Mucosa of descending colon (tissue), 3 donors: ENCODE measurements around the gene ARSB. TPM values are rescaled to one million over a fixed set of nuclear protein-coding genes. Genes with fewer than 3 reads are reported as not detected.

Experiments
- ATAC-seq: fragments of 200-7000 bp; cut with Tn5 transposase; one replicate; pipeline ENCODE4 v1.9.1; 2020; ENCODE audit warnings: mild to moderate bottlenecking, moderate library complexity
- DNase-seq, 3 donors: peaks; one replicate each; pipeline ENCODE4 v3.0.0-alpha.2; 2020
- H3K36me3 ChIP-seq: fragments of 200-600 bp; one replicate; pipeline ENCODE4 v1.8.0; 2021; ENCODE audit warnings: low read depth, mild to moderate bottlenecking
- H3K4me1 ChIP-seq: fragments of 200-600 bp; one replicate; pipeline ENCODE4 v1.8.0; 2021; ENCODE audit warnings: low read depth, mild to moderate bottlenecking
- H3K4me3 ChIP-seq: fragments of 200-600 bp; one replicate; pipeline ENCODE4 v1.8.0; 2021; ENCODE audit warnings: mild to moderate bottlenecking
- H3K9me3 ChIP-seq: fragments of 200-600 bp; one replicate; pipeline ENCODE4 v1.8.0; 2021; ENCODE audit warnings: mild to moderate bottlenecking
- intact Hi-C, 2 donors: fragments of 100-400 bp; cut with DNase I in 1 of 2; cut with micrococcal nuclease in 1 of 2; formaldehyde crosslinking; loops; one replicate each; pipeline versions ENCODE4 v1.11.0 to v1.11.1; 2022; cut with DNase I, micrococcal nuclease
- total RNA-seq, 3 donors: library from RNA; stranded (reverse); fragmentation: NEBNext Ultra II Directional in 2 of 3; extraction: Animal tissue kit (Norgen Biotek cat#: 25700) in 2 of 3; gene quantifications; one replicate each; pipeline versions ENCODE4 v1.2.1 to v1.2.4, GENCODE V29; 2021 to 2023
- TF ChIP-seq, protein P1 (sequence below): fragments of 200-600 bp; IDR thresholded peaks from one replicate; pipeline ENCODE4 v1.8.0; 2022; ENCODE audit warnings: antibody characterized with exemption, mild to moderate bottlenecking
- donor health status: DM: no; HTN: no; CAD: no; lungs with moderate emphysema.
- donor health status: DM: no; HTN: no; CAD: no.
- donor health status: DM: no; HTN: yes; CAD: no.

Gene ARSB
- total RNA-seq, 3 donors from 2014 or later: 8.1 to 14.4 (median 14.1) TPM

DNA sequence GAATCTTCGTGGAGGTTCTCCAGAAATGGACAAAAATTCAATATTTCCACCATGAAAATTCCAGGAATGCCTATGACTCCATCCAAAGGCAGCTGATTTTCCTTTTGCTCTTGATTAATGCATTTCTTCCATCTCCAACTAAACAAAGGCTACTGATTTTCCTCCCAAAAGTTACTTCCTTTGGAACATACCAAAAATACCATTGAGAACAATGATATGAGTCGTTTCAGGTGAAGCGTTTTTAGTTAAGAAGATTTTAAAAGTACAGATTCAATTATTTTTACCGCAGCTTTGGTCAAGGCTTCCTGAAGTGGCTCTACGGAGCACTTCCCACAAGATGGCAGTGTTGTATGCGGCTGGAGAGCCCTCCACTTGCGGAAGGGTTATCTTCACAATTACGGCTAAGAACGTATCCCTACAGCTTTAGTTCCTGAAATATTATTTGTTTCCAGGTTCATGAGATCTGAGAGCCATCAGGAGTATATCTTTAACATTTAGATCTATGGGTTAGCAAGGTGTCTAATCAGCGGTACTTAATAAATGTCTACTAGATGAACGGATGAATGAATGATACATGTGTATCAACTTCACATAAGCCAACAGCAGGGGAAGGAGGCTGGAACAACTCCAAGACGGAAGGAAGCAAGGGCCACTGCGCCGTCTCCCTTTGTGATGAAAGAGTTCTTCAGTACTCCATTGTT is 35.9 kb upstream of the ARSB start:
- ATAC-seq: peak; percentile 91
- Histone ChIP-seq H3K9me3 (no peaks in the 10 kb centered on the region), H3K4me1 (peaks cover 4% of the 10 kb centered on the region), H3K36me3 (no peaks in the 10 kb centered on the region), H3K4me3 (no peak overlapping the region)
- peak in 2 of 3 donors; percentile 50 to 73 for DNase-seq
- intact Hi-C loops: loop anchor here in 1 of 2 donors (10.0 kb wide), 2 partner anchors 114 to 444 kb away; no protein-coding TSS in a partner anchor
- TF ChIP-seq, protein P1, sequence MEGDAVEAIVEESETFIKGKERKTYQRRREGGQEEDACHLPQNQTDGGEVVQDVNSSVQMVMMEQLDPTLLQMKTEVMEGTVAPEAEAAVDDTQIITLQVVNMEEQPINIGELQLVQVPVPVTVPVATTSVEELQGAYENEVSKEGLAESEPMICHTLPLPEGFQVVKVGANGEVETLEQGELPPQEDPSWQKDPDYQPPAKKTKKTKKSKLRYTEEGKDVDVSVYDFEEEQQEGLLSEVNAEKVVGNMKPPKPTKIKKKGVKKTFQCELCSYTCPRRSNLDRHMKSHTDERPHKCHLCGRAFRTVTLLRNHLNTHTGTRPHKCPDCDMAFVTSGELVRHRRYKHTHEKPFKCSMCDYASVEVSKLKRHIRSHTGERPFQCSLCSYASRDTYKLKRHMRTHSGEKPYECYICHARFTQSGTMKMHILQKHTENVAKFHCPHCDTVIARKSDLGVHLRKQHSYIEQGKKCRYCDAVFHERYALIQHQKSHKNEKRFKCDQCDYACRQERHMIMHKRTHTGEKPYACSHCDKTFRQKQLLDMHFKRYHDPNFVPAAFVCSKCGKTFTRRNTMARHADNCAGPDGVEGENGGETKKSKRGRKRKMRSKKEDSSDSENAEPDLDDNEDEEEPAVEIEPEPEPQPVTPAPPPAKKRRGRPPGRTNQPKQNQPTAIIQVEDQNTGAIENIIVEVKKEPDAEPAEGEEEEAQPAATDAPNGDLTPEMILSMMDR: peak; percentile 66

DNA sequence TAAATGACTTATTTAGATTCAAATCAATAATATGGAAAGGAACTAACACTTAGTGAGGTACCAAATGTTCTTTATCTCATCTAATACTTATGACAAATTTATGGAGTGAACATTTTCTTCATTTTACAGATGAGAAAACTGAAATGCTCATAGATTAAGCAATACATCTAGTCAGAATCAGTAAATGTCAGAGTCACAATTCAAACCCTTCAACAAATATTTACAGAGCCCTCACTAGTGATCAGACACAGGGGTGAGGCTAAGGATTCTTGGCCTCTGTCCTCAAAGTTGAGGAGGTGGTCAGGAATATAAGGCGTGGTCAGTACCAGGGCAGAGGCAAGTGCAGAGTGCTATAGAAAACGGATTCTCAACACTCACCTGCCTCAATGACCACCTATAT is 29.5 kb upstream of the ARSB start:
- Histone ChIP-seq H3K4me3 (no peak overlapping the region), H3K4me1 (no peaks in the 10 kb centered on the region), H3K9me3 (peaks cover 4% of the 10 kb centered on the region), H3K36me3 (no peaks in the 10 kb centered on the region)
- TF ChIP-seq, protein P1: no peak
- ATAC-seq (no peak), DNase-seq (no peak)
- intact Hi-C loops: no loop called here

DNA sequence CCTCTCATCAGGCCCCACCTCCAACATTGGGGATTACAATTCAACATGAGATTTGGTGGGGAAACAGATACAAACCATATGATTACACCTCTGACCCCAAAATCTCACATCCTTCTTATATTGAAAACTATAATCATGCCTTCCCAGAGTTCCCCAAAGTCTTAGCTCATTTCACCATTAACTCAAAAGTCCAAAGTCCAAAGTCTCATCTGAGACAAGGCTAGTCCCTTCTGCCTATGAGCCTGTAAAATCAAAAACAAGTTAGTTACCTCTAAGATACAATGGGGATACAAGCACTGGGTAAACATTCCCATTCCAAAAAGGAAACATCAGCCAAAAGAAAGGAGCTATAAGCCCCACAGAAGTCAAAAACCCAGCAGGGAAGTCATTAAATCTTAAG is 26.8 kb upstream of the ARSB start:
- intact Hi-C loops: no loop called here
- TF ChIP-seq, protein P1: no peak

DNA sequence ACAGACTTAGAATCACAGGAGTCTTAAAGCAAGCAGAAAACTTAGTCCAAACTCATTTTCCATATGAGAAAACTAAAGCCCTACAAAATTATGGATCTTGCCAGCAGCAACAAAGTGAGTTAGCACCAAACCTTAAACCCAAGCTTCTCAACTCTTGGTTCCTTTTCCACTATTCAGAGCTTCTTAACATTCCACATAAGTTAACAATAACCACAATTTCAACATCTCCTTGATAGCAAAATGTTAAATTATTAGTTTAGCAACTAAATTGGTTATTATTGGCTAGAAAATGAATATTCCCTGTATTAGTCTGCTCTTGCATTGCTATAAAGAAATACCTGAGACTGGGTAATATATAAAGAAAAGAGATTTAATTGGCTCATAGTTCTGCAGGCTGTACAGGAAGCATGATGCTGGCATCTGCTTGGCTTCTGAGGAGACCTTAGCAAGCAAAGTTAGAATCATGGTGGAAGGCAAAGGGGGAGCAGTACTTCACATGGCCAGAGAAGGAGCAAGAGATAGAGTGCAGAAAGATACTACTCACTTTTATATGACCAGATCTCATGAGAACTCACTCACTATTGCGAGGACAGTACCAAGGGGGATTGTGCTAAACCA is 26.2 kb upstream of the ARSB start:
- ATAC-seq (no peak), DNase-seq (no peak)
- Histone ChIP-seq H3K36me3 (no peaks in the 10 kb centered on the region), H3K9me3 (peaks cover 4% of the 10 kb centered on the region), H3K4me1 (no peaks in the 10 kb centered on the region), H3K4me3 (no peak overlapping the region)
- intact Hi-C loops: no loop called here
- TF ChIP-seq, protein P1: no peak

More for the DNA sequence above, 26.8 kb upstream of the ARSB start:
- no peak for ATAC-seq
- Histone ChIP-seq H3K9me3 (peaks cover 4% of the 10 kb centered on the region), H3K4me1 (no peaks in the 10 kb centered on the region), H3K36me3 (no peaks in the 10 kb centered on the region), H3K4me3 (no peak overlapping the region)
- DNase-seq: no peak

DNA sequence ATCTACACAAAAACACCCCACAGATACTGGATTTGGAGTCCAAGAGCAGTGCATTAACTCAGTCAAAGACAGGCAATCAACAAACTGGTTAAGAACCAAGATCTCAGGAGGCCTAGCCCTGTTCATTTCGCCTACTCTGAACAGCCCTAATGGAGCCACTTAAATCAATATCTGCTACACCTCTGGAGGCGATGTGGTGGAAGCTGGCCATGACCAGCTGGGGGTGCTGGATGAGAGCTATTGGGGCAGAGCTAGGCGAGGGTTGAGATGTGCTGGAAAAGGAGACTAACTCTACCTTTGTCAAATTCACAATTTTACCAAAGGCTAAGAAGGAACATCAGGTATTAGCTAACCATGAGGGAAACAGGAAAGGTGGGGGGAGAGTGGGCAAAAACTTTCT is 23.3 kb upstream of the ARSB start:
- intact Hi-C loops: no loop called here
- H3K36me3 ChIP-seq: no peaks in the 10 kb centered on the region
- H3K4me1 ChIP-seq: no peaks in the 10 kb centered on the region
- peaks cover 4% of the 10 kb centered on the region for H3K9me3 ChIP-seq
- TF ChIP-seq, protein P1: no peak
- no peak for ATAC-seq
- DNase-seq: no peak
- no peak overlapping the region for H3K4me3 ChIP-seq
